A673 (cell line): Measurements from ENCODE around the gene FNDC10. TPM values are rescaled to one million over a fixed set of nuclear protein-coding genes. Genes with fewer than 3 reads are reported as not detected.

Source experiments
- BruUV-seq: library from RNA; stranded (reverse); fragments of 400-500 nt; replicated peaks from 2 replicates; lab custom pipeline; 2021; lab: Mats Ljungman, UMichigan
- CTCF ChIA-PET: fragments of 300-600 bp; sonication (Branson Sonifier 250); formaldehyde crosslinking; loops from one replicate; lab custom pipeline; 2022; ENCODE audit warnings: antibody characterized with exemption; lab: Charles Lee
- POLR2A ChIA-PET: fragments of 300-600 bp; sonication (Branson Sonifier 250); formaldehyde crosslinking; loops from one replicate; lab custom pipeline; 2022; ENCODE audit warnings: antibody characterized with exemption; ENCODE audit not compliant: low non-redundant PET; lab: Charles Lee
- DNase-seq: peaks from one replicate; pipeline ENCODE4 v3.0.0-alpha.2; 2015; ENCODE audit warnings: low spot score
- H3K27ac ChIP-seq: fragments of 200-600 bp; sonication (generic); 2 replicates; pipeline ENCODE4 v1.5.1; 2016; ENCODE audit warnings: mixed run types, low read depth, mild to moderate bottlenecking, mixed read lengths, antibody characterized with exemption, low read length; ENCODE audit not compliant: poor library complexity, severe bottlenecking
- H3K27me3 ChIP-seq: fragments of 200-600 bp; sonication (generic); replicated peaks from 2 replicates; pipeline ENCODE4 v1.6.1; 2017; ENCODE audit warnings: mixed run types, low read depth, mild to moderate bottlenecking, mixed read lengths, antibody characterized with exemption, low read length; ENCODE audit not compliant: insufficient read depth, poor library complexity
- H3K36me3 ChIP-seq: fragments of 200-600 bp; sonication (generic); 2 replicates; pipeline ENCODE4 v1.6.1; 2016; ENCODE audit warnings: mixed run types, mild to moderate bottlenecking, mixed read lengths, antibody characterized with exemption, low read length; ENCODE audit not compliant: insufficient read depth, poor library complexity, severe bottlenecking
- H3K4me1 ChIP-seq: fragments of 200-600 bp; sonication (generic); 2 replicates; pipeline ENCODE4 v1.6.1; 2017; ENCODE audit warnings: mixed run types, mild to moderate bottlenecking, mixed read lengths, antibody characterized with exemption, low read length; ENCODE audit not compliant: insufficient read depth, poor library complexity, severe bottlenecking
- H3K4me3 ChIP-seq: fragments of 200-600 bp; sonication (generic); 2 replicates; pipeline ENCODE4 v1.5.1; 2016; ENCODE audit warnings: low read depth, mixed run types, mild to moderate bottlenecking, mixed read lengths, low read length; ENCODE audit not compliant: poor library complexity, severe bottlenecking
- H3K9me3 ChIP-seq: fragments of 200-600 bp; sonication (generic); 2 replicates; pipeline ENCODE4 v1.6.1; 2016; ENCODE audit warnings: mixed run types, low read depth, mild to moderate bottlenecking, mixed read lengths, antibody characterized with exemption, low read length; ENCODE audit not compliant: poor library complexity, severe bottlenecking
- EZH2 ChIP-seq: fragments of 200-600 bp; sonication (generic); IDR thresholded peaks from 2 replicates; pipeline ENCODE4 v1.6.1; 2017; ENCODE audit warnings: borderline replicate concordance, low read depth, mild to moderate bottlenecking, mixed read lengths, antibody characterized with exemption, low read length; ENCODE audit not compliant: poor library complexity, severe bottlenecking
- intact Hi-C: fragments of 100-400 bp; cut with micrococcal nuclease; formaldehyde crosslinking; loops from one replicate; pipeline ENCODE4 v1.10.0; 2022; ENCODE audit not compliant: unreplicated experiment
- total RNA-seq: library from RNA; stranded (reverse); gene quantifications from 2 replicates; pipeline ENCODE4 v1.2.3, GENCODE V29; 2021
- TF ChIP-seq, protein P1 (sequence below): fragments of 300-800, 200-600 bp; sonication (generic); conservative IDR thresholded peaks from 2 replicates; pipeline ENCODE4 v1.5.1; 2017; ENCODE audit warnings: low read depth, mild to moderate bottlenecking, antibody characterized with exemption, low read length, moderate library complexity, mixed read lengths

The FNDC10 gene
- total RNA-seq, 1 experiment from 2014 or later, result 1.7 TPM

GRCh38 chr1:1565340-1565739 lies 34.6 kb downstream of the FNDC10 start:
- TF ChIP-seq EZH2, result no peak
- TF ChIP-seq, protein P1, sequence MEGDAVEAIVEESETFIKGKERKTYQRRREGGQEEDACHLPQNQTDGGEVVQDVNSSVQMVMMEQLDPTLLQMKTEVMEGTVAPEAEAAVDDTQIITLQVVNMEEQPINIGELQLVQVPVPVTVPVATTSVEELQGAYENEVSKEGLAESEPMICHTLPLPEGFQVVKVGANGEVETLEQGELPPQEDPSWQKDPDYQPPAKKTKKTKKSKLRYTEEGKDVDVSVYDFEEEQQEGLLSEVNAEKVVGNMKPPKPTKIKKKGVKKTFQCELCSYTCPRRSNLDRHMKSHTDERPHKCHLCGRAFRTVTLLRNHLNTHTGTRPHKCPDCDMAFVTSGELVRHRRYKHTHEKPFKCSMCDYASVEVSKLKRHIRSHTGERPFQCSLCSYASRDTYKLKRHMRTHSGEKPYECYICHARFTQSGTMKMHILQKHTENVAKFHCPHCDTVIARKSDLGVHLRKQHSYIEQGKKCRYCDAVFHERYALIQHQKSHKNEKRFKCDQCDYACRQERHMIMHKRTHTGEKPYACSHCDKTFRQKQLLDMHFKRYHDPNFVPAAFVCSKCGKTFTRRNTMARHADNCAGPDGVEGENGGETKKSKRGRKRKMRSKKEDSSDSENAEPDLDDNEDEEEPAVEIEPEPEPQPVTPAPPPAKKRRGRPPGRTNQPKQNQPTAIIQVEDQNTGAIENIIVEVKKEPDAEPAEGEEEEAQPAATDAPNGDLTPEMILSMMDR, result no peak
- intact Hi-C loops, result no loop called here
- Histone ChIP-seq H3K4me3 (no peak overlapping the region), H3K36me3 (peaks cover 61% of the 10 kb centered on the region), H3K27me3 (no peaks in the 10 kb centered on the region), H3K27ac (peak overlapping the region; percentile 19), H3K4me1 (no peaks in the 10 kb centered on the region), H3K9me3 (no peaks in the 10 kb centered on the region)
- CTCF ChIA-PET, result no interaction called here
- no peak for DNase-seq
- POLR2A ChIA-PET, result no interaction called here
- no TSS peak for BruUV-seq

- no peak overlapping the region for H3K27ac ChIP-seq
- TF ChIP-seq, protein P1, result no peak
- no peak for TF ChIP-seq EZH2
- peaks cover 55% of the 10 kb centered on the region for H3K36me3 ChIP-seq
- ChIA-PET POLR2A (no interaction called here), CTCF (no interaction called here)
- BruUV-seq, result no TSS peak
- no peaks in the 10 kb centered on the region for H3K4me1 ChIP-seq
- H3K9me3 ChIP-seq, result no peaks in the 10 kb centered on the region
- no peak overlapping the region for H3K4me3 ChIP-seq
- intact Hi-C loops, result no loop called here
- no peaks in the 10 kb centered on the region for H3K27me3 ChIP-seq
- DNase-seq, result no peak
Observed at GRCh38 chr1:1564268-1564667, 35.7 kb downstream of the FNDC10 start.

GRCh38 chr1:1563688-1564087 lies 36.2 kb downstream of the FNDC10 start:
- ChIA-PET CTCF (no interaction called here), POLR2A (no interaction called here)
- no TSS peak for BruUV-seq
- peaks cover 52% of the 10 kb centered on the region for H3K36me3 ChIP-seq
- no peak for TF ChIP-seq EZH2
- H3K4me1 ChIP-seq, result no peaks in the 10 kb centered on the region
- H3K27ac ChIP-seq, result no peak overlapping the region
- no peaks in the 10 kb centered on the region for H3K27me3 ChIP-seq
- DNase-seq, result no peak
- no peak overlapping the region for H3K4me3 ChIP-seq
- no peaks in the 10 kb centered on the region for H3K9me3 ChIP-seq
- intact Hi-C loops, result no loop called here

- intact Hi-C loops, result no loop called here
- POLR2A ChIA-PET, result no interaction called here
- H3K4me3 ChIP-seq, result no peak overlapping the region
- TF ChIP-seq EZH2, result no peak
- TF ChIP-seq, protein P1, result no peak
- CTCF ChIA-PET, result no interaction called here
- H3K27me3 ChIP-seq, result no peaks in the 10 kb centered on the region
- no peaks in the 10 kb centered on the region for H3K9me3 ChIP-seq
- BruUV-seq, result no TSS peak
- no peaks in the 10 kb centered on the region for H3K4me1 ChIP-seq
- peaks cover 52% of the 10 kb centered on the region for H3K36me3 ChIP-seq
- no peak overlapping the region for H3K27ac ChIP-seq
- no peak for DNase-seq
Observed at GRCh38 chr1:1562556-1563195, 37.3 kb downstream of the FNDC10 start.
